ENCODE results near the gene PDZD7.

DNA sequence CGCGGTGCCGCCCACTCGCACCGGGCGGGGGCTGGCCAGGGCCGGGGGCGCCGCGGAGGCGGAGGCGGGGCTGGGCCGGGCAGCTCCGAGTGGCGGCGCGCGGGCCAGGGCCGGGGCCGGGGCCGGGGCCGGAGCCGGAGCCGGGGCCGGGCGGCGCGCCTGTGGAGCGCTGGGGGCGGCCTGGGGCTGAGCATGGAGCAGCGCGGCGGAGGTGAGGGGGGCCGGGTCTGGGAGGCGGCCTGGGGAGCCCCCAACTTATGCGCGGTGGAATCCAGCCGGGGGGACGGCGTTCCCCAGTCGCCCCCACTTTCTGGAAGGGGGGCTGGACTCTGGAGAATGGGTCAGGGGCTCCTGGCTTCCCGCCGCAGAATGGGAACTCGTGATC is 31.2 kb downstream of the PDZD7 start, which contains the start of gene LZTS2:
- TF ChIP-seq JUND (IDR thresholded peaks at IDR 0.05): no peak
- TF ChIP-seq, protein P1, sequence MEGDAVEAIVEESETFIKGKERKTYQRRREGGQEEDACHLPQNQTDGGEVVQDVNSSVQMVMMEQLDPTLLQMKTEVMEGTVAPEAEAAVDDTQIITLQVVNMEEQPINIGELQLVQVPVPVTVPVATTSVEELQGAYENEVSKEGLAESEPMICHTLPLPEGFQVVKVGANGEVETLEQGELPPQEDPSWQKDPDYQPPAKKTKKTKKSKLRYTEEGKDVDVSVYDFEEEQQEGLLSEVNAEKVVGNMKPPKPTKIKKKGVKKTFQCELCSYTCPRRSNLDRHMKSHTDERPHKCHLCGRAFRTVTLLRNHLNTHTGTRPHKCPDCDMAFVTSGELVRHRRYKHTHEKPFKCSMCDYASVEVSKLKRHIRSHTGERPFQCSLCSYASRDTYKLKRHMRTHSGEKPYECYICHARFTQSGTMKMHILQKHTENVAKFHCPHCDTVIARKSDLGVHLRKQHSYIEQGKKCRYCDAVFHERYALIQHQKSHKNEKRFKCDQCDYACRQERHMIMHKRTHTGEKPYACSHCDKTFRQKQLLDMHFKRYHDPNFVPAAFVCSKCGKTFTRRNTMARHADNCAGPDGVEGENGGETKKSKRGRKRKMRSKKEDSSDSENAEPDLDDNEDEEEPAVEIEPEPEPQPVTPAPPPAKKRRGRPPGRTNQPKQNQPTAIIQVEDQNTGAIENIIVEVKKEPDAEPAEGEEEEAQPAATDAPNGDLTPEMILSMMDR (IDR thresholded peaks at IDR 0.05): no peak
- no peak for TF ChIP-seq SIN3A (IDR thresholded peaks at IDR 0.05; ENCODE audit: borderline replicate concordance, low read depth, low read length)
- no peak for TF ChIP-seq YY1 (IDR thresholded peaks at IDR 0.05; ENCODE audit: low read depth)
